GM19372 (cell line): ENCODE data around the gene RALB.
"Not testable (repeated sequence)": the region's sequence is repeated elsewhere in the genome, so short reads cannot be mapped to it uniquely, and the experiment has no call there.

Experiments used
- ATAC-seq: cut with Tn5 transposase; IDR thresholded peaks from one replicate; pipeline ENCODE4 v1.9.1; 2021; ENCODE audit warnings: mild to moderate bottlenecking, low read depth, moderate library complexity; ENCODE audit not compliant: unreplicated experiment

Gene RALB

GRCh38 chr2:120312860-120313694, 60.4 kb downstream of the RALB start:
- peak; percentile 69 for ATAC-seq

GRCh38 chr2:120313695-120314615, 61.3 kb downstream of the RALB start:
- no peak for ATAC-seq

GRCh38 chr2:120314690-120315366, 62.2 kb downstream of the RALB start:
- no peak for ATAC-seq

- no peak for ATAC-seq
Measured at GRCh38 chr2:120315367-120316033, 62.8 kb downstream of the RALB start.

- ATAC-seq, result no peak
Measured at GRCh38 chr2:120316071-120316470, 63.4 kb downstream of the RALB start.

- no peak for ATAC-seq
Measured at GRCh38 chr2:120316528-120317179, 64.0 kb downstream of the RALB start.

GRCh38 chr2:120317180-120317533, 64.5 kb downstream of the RALB start:
- no peak for ATAC-seq

- no peak for ATAC-seq
Measured at GRCh38 chr2:120317916-120318315, 65.3 kb downstream of the RALB start.

GRCh38 chr2:120318626-120319025, 66.0 kb downstream of the RALB start:
- no peak for ATAC-seq

GRCh38 chr2:120319123-120319522, 66.5 kb downstream of the RALB start:
- no peak for ATAC-seq

- no peak for ATAC-seq
Measured at GRCh38 chr2:120319686-120320317, 67.2 kb downstream of the RALB start.

- no peak for ATAC-seq
Measured at GRCh38 chr2:120320318-120320851, 67.7 kb downstream of the RALB start.

GRCh38 chr2:120320887-120321556, 68.4 kb downstream of the RALB start:
- not testable (repeated sequence) for ATAC-seq

- no peak for ATAC-seq
Measured at GRCh38 chr2:120321721-120322284, 69.2 kb downstream of the RALB start.

GRCh38 chr2:120322329-120322728, 69.7 kb downstream of the RALB start:
- no peak for ATAC-seq

- no peak for ATAC-seq
Measured at GRCh38 chr2:120323214-120323613, 70.6 kb downstream of the RALB start.

GRCh38 chr2:120323807-120324399, 71.3 kb downstream of the RALB start:
- no peak for ATAC-seq

GRCh38 chr2:120324933-120325332, 72.3 kb downstream of the RALB start:
- no peak for ATAC-seq
